CD14-positive monocyte (primary cell): ENCODE measurements around the gene BTNL2. TPM values are rescaled to one million over a fixed set of nuclear protein-coding genes. Genes with fewer than 3 reads are reported as not detected.

Experiments
- DNase-seq, 3 donors: peaks; one replicate each; pipeline ENCODE4 v3.0.0-alpha.2; 2011 to 2022
- H2AFZ ChIP-seq: 2 replicates; pipeline ENCODE4 v1.6.0; 2012; ENCODE audit warnings: mild to moderate bottlenecking, low read depth, low read length, inconsistent platforms; ENCODE audit not compliant: insufficient read depth, poor library complexity, severe bottlenecking
- H3K27ac ChIP-seq, 2 donors: 1 replicate in 1 of 2; 2 replicates in 1 of 2; pipeline ENCODE4 v1.5.1; 2012 to 2013; ENCODE audit warnings: low read length in 2 of 2, control low read depth in 1 of 2, inconsistent platforms in 1 of 2, low read depth in 1 of 2, mild to moderate bottlenecking in 1 of 2
- H3K27me3 ChIP-seq, 2 donors: one replicate each; pipeline versions ENCODE4 v1.6.0 to v1.6.1; 2011 to 2013; ENCODE audit warnings: low read length in 2 of 2; ENCODE audit not compliant: control insufficient read depth in 2 of 2, insufficient read depth in 2 of 2
- H3K36me3 ChIP-seq, 2 donors: replicated peaks in 1 of 2; 1 replicate in 1 of 2; 2 replicates in 1 of 2; pipeline versions ENCODE4 v1.5.1 to v1.6.1; 2012 to 2013; ENCODE audit warnings: low read length in 2 of 2, control low read depth in 1 of 2, inconsistent platforms in 1 of 2, mild to moderate bottlenecking in 1 of 2; ENCODE audit not compliant: insufficient read depth in 2 of 2, control insufficient read depth in 1 of 2
- H3K4me1 ChIP-seq, 2 donors: 1 replicate in 1 of 2; 2 replicates in 1 of 2; pipeline versions ENCODE4 v1.5.1 to v1.6.1; 2012 to 2013; ENCODE audit warnings: low read length in 2 of 2, control low read depth in 1 of 2, inconsistent platforms in 1 of 2, mild to moderate bottlenecking in 1 of 2, moderate library complexity in 1 of 2; ENCODE audit not compliant: insufficient read depth in 2 of 2, control insufficient read depth in 1 of 2
- H3K4me2 ChIP-seq: replicated peaks from 2 replicates; pipeline ENCODE3; 2012; ENCODE audit warnings: low read length, moderate library complexity, mild to moderate bottlenecking; ENCODE audit not compliant: poor library complexity, severe bottlenecking; ENCODE audit errors: extremely low read depth
- H3K4me3 ChIP-seq, 3 experiments: fragments of 200-600 bp in 1 of 3; sonication (generic) in 1 of 3; replicated peaks in 1 of 3; 1 replicate in 2 of 3; 2 replicates in 1 of 3; pipeline ENCODE4 v1.5.1; 2011 to 2013; ENCODE audit warnings: low read length in 3 of 3, mild to moderate bottlenecking in 3 of 3, control low read depth in 2 of 3, low read depth in 2 of 3, inconsistent platforms in 1 of 3, moderate library complexity in 1 of 3
- H3K79me2 ChIP-seq: 2 replicates; pipeline ENCODE4 v1.6.0; 2012; ENCODE audit warnings: mild to moderate bottlenecking, control low read depth, inconsistent platforms, low read length, moderate library complexity; ENCODE audit not compliant: insufficient read depth
- H3K9ac ChIP-seq: 2 replicates; pipeline ENCODE4 v1.6.0; 2017; ENCODE audit warnings: low read length, mild to moderate bottlenecking; ENCODE audit not compliant: insufficient read depth, poor library complexity, severe bottlenecking
- H3K9me3 ChIP-seq, 2 donors: replicated peaks in 1 of 2; 1 replicate in 1 of 2; 2 replicates in 1 of 2; pipeline versions ENCODE4 v1.5.1 to v1.6.1; 2012 to 2013; ENCODE audit warnings: low read length in 2 of 2, control low read depth in 1 of 2; ENCODE audit not compliant: control insufficient read depth in 1 of 2, insufficient read depth in 1 of 2
- H4K20me1 ChIP-seq: 2 replicates; pipeline ENCODE4 v1.6.0; 2012; ENCODE audit warnings: mild to moderate bottlenecking, low read length, control low read depth, moderate library complexity; ENCODE audit not compliant: insufficient read depth
- H3K27ac Mint-ChIP-seq, 7 donors: one replicate each; pipeline ENCODE4 v1.8.0; 2020; ENCODE audit warnings: mild to moderate bottlenecking in 7 of 7, mixed read lengths in 7 of 7, moderate library complexity in 6 of 7, inconsistent platforms in 2 of 7
- H3K27me3 Mint-ChIP-seq, 3 donors: one replicate each; pipeline ENCODE4 v1.8.0; 2021 to 2022; ENCODE audit warnings: low read depth in 3 of 3, mild to moderate bottlenecking in 3 of 3, mixed read lengths in 3 of 3, moderate library complexity in 3 of 3, inconsistent platforms in 1 of 3
- H3K36me3 Mint-ChIP-seq, 2 donors: one replicate each; pipeline ENCODE4 v1.8.0; 2020; ENCODE audit warnings: mixed read lengths in 2 of 2, inconsistent platforms in 1 of 2, mild to moderate bottlenecking in 1 of 2
- H3K4me1 Mint-ChIP-seq: one replicate; pipeline ENCODE4 v1.8.0; 2020; ENCODE audit warnings: mild to moderate bottlenecking, mixed read lengths
- H3K4me3 Mint-ChIP-seq, 2 donors: one replicate each; pipeline ENCODE4 v1.8.0; 2020; ENCODE audit warnings: mild to moderate bottlenecking in 2 of 2, mixed read lengths in 2 of 2, moderate library complexity in 1 of 2
- H3K9me3 Mint-ChIP-seq, 7 donors: one replicate each; pipeline ENCODE4 v1.8.0; 2020 to 2022; ENCODE audit warnings: mixed read lengths in 7 of 7, mild to moderate bottlenecking in 6 of 7, moderate library complexity in 6 of 7, inconsistent platforms in 2 of 7
- CTCF ChIP-seq: fragments of 200-600 bp; IDR thresholded peaks from one replicate; pipeline ENCODE4 v1.8.0; 2022; ENCODE audit warnings: antibody characterized with exemption, mild to moderate bottlenecking
- WGBS: methylation state at CpG from one replicate; pipeline ENCODE4 v1.1.5; 2013; ENCODE audit warnings: missing lambda C conversion rate; ENCODE audit not compliant: insufficient coverage; 5-methylcytosine and 5-hydroxymethylcytosine counted together
- intact Hi-C, 2 donors: fragments of 100-400 bp; cut with micrococcal nuclease; formaldehyde crosslinking; loops; one replicate each; pipeline versions ENCODE4 v1.15.0 to v1.15.1; 2023
- polyA plus RNA-seq, 3 donors: library from polyadenylated mRNA; depleted of rRNA in 1 of 3; unstranded in 2 of 3; stranded (reverse) in 1 of 3; fragments of 300-500 nt in 2 of 3; fragments of >200 nt in 1 of 3; fragmentation: Illumina TruSeq in 2 of 3; gene quantifications; 1 replicate in 2 of 3; 2 replicates in 1 of 3; pipeline ENCODE4 v1.2.3, GENCODE V29; 2012 to 2021

BTNL2 gene
- polyA plus RNA-seq, 3 donors, result not detected

DNA sequence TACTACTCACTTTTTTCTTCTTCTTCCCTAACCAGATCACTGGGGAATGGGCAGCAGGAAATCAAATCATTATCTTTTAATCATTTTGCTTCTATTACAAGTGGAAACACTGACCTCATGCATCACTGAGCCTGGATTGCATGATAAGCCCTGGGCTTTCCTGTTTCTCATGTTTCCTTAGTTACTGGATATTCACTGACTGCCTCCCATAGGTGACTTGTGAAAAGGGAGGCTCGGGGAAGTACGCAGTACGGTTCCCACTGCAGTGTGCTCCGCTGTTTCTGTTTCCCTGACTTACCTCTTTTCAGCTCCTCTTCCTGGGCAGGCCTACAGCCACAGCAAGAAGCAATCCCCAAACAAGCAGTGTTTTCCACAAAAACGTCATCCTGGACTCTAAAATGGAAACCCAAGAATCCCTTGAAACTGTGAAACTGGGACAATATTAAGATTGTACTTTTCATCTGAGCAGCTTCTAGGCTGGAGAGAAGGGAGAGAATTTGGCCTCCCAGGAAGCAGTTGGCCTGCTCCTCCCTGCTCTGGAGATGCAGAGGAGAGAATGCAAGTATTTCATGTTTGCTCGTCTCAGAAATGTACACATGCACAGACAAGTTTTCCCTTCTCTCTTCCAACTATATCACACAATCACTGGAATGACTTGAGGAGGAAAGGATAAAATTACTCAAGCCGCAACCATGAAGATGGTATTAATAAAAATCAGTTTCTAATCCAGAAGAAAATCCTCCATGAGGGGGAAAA, 13.1 kb downstream of the BTNL2 start:
- H3K4me3 Mint-ChIP-seq, result peak overlapping the region in 1 of 2 donors; percentile 27
- H3K4me3 ChIP-seq, result no peak overlapping the region
- H3K36me3 ChIP-seq, result no peaks in the 10 kb centered on the region
- no peak overlapping the region for H3K27ac ChIP-seq
- peaks cover 0 to 2% (median 0%) of the 10 kb centered on the region in 7 donors for H3K9me3 Mint-ChIP-seq
- peak overlapping the region in 1 of 7 donors; percentile 26 for H3K27ac Mint-ChIP-seq
- peak overlapping the region; percentile 22 for H2AFZ ChIP-seq
- H3K4me1 ChIP-seq, result no peaks in the 10 kb centered on the region
- no peaks in the 10 kb centered on the region for H3K36me3 Mint-ChIP-seq
- H3K79me2 ChIP-seq, result no peaks in the 10 kb centered on the region
- TF ChIP-seq CTCF, result no peak
- no peaks in the 10 kb centered on the region for H3K9me3 ChIP-seq
- peaks cover 5% of the 10 kb centered on the region for H3K4me1 Mint-ChIP-seq
- intact Hi-C loops, result no loop called here
- WGBS, result 13% methylated on average over 4 of the region's 7 CpGs
- no peaks in the 10 kb centered on the region for H4K20me1 ChIP-seq
- H3K4me2 ChIP-seq, result no peak overlapping the region
- DNase-seq, result peak in 1 of 3 donors; percentile 49
- H3K9ac ChIP-seq, result no peak overlapping the region
- H3K27me3 Mint-ChIP-seq, result peaks cover 5 to 29% (median 8%) of the 10 kb centered on the region in 3 donors
- peaks cover 2 to 7% of the 10 kb centered on the region in 2 donors for H3K27me3 ChIP-seq

GRCh38 chr6:32391505-32391904, 15.5 kb downstream of the BTNL2 start:
- Histone ChIP-seq H3K27me3 (peaks cover 2 to 7% of the 10 kb centered on the region in 2 donors), H4K20me1 (no peaks in the 10 kb centered on the region), H3K9me3 (no peaks in the 10 kb centered on the region), H3K4me1 (no peaks in the 10 kb centered on the region), H3K79me2 (no peaks in the 10 kb centered on the region), H3K9ac (no peak overlapping the region), H3K4me2 (no peak overlapping the region), H3K36me3 (no peaks in the 10 kb centered on the region), H2AFZ (no peak overlapping the region), H3K4me3 (no peak overlapping the region), H3K27ac (no peak overlapping the region)
- Mint-ChIP-seq H3K4me1 (peaks cover 18% of the 10 kb centered on the region), H3K36me3 (no peaks in the 10 kb centered on the region), H3K27ac (no peak overlapping the region), H3K4me3 (no peak overlapping the region), H3K9me3 (peaks cover 0 to 3% (median 0%) of the 10 kb centered on the region in 7 donors), H3K27me3 (peaks cover 6 to 37% (median 9%) of the 10 kb centered on the region in 3 donors)
- WGBS, result 87% methylated on average over 5 of the region's 6 CpGs
- no peak for DNase-seq
- intact Hi-C loops, result no loop called here
- TF ChIP-seq CTCF, result no peak
